ENCODE data around the gene XPOT.

Gene XPOT

DNA sequence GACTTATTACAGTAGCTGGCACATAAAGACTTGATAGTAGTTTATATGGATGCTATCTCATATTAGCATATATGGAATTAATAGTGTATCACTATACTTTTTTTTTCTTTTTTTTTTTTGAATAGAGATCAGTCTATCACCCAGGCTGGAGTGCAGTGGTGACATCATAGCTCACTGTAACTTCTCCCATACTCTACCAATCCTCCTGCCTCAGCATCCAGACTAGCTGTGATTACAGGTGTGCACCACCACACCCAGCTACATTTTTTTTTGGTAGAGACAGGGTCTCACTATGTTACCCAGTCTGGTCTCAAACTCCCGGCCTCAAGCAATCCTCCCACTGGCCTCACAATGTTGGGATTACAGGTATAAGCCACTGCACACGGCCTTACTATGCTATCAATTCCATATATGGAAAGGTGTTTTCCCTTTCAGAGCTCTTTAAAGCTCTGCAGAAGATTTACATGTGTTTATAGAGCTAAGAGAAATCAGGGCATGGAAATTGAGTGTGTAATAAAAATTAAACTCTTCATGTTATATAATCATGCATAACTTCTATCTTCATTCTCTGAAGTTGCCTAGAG lies 46.0 kb downstream of the XPOT start:
- no peak overlapping the region for H3K27ac ChIP-seq
- TF ChIP-seq ZFX (IDR thresholded peaks at IDR 0.05): no peak
- TF ChIP-seq, protein P1, sequence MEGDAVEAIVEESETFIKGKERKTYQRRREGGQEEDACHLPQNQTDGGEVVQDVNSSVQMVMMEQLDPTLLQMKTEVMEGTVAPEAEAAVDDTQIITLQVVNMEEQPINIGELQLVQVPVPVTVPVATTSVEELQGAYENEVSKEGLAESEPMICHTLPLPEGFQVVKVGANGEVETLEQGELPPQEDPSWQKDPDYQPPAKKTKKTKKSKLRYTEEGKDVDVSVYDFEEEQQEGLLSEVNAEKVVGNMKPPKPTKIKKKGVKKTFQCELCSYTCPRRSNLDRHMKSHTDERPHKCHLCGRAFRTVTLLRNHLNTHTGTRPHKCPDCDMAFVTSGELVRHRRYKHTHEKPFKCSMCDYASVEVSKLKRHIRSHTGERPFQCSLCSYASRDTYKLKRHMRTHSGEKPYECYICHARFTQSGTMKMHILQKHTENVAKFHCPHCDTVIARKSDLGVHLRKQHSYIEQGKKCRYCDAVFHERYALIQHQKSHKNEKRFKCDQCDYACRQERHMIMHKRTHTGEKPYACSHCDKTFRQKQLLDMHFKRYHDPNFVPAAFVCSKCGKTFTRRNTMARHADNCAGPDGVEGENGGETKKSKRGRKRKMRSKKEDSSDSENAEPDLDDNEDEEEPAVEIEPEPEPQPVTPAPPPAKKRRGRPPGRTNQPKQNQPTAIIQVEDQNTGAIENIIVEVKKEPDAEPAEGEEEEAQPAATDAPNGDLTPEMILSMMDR (conservative IDR thresholded peaks at IDR 0.05): no peak

DNA sequence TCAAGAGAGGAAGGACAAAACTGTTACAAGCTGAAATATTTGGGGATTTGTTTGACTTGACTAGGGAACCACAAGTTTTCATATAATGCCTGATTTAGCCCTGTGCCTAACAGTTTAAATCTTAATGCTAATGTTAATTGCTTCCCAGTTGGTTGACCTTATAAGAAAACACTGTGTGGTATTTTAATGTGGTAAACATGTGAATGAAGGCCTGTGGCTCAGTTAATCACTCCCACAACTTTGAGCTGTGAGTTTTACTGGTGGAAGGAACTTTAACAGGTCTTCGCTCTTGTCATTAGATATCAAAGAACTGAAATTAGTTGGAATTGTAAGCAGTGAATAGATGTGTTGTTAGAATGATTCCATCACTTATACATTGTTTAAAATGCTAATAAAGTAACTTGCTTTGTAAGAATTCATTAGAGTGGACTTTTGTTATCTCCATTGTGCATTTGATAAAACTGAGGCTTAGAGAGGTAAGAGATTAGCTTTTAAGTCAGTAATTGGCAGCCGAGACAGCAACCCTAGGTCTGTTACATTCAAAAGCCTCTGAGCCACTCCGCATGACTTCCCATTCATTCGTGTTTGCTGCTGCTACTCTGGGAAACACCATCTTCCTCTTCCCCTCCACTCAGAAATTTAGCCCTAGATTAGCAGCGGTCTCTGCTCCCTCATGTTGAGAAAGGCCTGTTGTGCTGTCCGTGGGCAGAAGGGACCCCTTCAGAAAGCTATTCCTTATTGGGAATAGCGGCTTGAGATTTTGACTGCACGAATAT lies 46.7 kb downstream of the XPOT start:
- no peak for TF ChIP-seq ZFX (IDR thresholded peaks at IDR 0.05)
- TF ChIP-seq, protein P1 (conservative IDR thresholded peaks at IDR 0.05): no peak
- H3K27ac ChIP-seq: peak overlapping the region; percentile 99

DNA sequence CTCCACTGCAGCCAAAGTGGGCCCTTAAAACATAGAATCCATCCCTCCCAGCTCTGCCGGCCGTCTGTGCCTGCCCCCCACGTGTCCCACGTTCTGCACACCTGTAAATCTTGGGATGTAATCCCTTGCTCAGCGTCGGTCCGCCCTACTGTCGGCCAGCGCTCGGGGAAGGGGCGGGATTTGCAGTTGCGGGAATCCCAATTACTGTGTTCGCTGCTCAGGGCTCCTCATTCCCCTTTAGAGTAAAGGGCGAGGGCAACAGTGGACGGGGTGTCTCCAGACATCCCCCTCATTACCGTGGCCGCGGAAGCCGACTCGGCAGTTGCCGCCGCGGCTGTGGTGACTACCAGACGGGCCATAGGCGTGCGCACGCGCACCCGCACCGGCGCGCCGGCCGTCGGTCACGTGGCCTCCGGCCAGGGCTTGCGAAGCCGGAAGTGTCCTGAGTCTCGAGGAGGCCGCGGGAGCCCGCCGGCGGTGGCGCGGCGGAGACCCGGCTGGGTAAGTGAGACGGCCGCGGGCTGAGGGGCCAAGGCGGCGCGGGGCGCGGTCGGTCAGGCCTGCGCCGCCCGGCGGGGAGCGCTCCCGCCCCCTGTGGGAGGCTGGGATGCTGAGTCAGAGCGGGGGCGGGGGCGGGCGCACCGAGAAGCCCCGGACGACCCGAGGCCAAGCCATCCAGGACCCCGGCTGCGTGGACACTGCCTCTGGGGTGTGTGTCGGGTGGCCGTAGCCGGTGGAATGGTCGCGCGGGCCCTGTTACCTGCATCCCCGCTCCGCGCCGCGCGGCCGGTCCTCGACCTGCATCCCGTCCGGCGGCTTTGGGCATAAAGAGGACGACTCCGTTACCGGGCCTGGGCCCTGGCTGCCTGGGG lies 47.7 kb downstream of the XPOT start, which contains the start of gene TBK1:
Gene TBK1, plus strand, starts transcription at position 434 of the 872 bp plus-strand sequence. CDS start 3,751 bp downstream, outside the sequence.
- TF ChIP-seq ZFX (IDR thresholded peaks at IDR 0.05): peak; percentile 91
- TF ChIP-seq, protein P1 (conservative IDR thresholded peaks at IDR 0.05): no peak
- peak within 1 kb of the TSS; percentile 99 for H3K27ac ChIP-seq

DNA sequence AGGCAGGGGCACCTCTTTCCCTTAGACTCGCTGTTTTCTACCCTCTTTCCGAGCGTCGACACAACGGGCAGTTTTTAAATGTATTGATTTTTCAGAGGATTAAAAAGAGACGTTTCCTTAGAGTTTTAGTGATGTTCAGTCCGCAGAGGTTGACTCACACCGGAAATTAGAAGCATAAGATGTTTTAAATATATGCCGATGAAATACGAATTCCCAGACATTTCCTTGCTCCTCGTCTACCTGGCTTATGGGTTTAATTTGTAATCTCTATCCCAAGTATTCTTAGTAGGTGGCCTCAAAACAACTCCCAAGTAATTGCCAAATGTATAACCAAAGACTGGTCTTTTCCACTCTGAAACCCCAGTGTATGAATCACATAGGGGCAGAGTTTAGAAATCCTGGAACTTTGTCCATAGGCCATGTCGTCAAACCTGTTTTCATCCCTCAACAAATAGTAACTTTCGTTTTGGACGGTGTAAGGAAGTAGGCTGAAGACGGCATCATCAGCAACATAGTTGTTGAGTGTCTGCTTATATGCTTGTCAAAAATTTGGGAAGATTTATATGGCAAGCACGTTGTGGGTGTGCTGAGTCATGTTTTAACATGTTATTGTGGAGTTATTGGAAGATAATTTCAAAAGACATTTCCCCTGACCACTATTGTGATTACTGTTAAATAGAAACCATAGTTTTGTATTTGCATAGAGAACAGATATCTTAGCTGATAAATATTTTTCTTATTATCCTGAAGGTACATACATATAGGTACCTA lies 48.6 kb downstream of the XPOT start:
- H3K27ac ChIP-seq: peak overlapping the region; percentile 99
- TF ChIP-seq, protein P1 (conservative IDR thresholded peaks at IDR 0.05): no peak
- no peak; the same call in 1 of the 2 replicates for TF ChIP-seq ZFX (IDR thresholded peaks at IDR 0.05)

DNA sequence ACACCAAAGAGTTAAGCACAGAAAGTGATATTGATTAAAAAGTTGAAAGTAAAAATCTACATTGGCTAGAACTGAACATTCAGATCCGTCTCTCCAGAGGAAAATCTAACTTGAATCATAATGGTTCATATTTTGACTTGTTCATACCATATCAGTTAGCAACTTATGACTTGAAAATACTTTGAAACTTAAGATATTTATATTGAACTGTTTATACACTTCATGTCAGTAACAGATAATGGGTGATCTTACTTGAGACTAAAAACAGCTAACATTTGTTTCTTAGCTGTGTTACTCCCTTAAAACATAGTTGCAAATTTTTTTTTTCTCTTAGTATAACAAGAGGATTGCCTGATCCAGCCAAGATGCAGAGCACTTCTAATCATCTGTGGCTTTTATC lies 51.3 kb downstream of the XPOT start:
- TF ChIP-seq, protein P1 (conservative IDR thresholded peaks at IDR 0.05): no peak
- TF ChIP-seq ZFX (IDR thresholded peaks at IDR 0.05): no peak
- H3K27ac ChIP-seq: no peak overlapping the region

DNA sequence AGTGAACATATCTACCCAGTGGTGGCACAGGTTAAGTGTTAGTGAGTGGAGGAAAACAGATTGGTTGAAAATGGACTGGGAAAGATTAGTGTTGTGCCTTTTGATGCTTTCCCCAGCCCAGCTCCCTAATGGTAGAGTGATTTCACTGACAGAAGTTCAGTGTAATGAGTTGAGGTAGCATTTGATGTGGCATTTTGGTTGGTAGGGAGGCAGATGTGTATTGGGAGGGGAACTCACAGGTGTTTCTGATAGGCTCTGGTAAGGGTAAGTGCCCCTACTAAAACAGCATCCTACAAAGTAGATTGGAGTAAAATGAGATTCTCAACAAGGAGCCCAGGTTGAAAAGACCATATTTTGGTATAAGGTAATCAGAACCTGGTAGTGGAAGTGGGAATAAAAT lies 51.9 kb downstream of the XPOT start:
- TF ChIP-seq, protein P1 (conservative IDR thresholded peaks at IDR 0.05): no peak
- no peak for TF ChIP-seq ZFX (IDR thresholded peaks at IDR 0.05)
- H3K27ac ChIP-seq: no peak overlapping the region

Measured in C4-2B (cell line).